Choroid plexus epithelial cell (primary cell): ENCODE measurements around the gene DCAF5.

Experiments used
- DNase-seq: peaks from one replicate; pipeline ENCODE4 v3.0.0-alpha.2; 2010; ENCODE audit warnings: low read depth
- H3K4me3 ChIP-seq: 2 replicates; pipeline ENCODE4 v1.5.1; 2011; ENCODE audit warnings: low read depth, mild to moderate bottlenecking, control low read depth, low read length, moderate library complexity
- CTCF ChIP-seq: conservative IDR thresholded peaks from 2 replicates; pipeline ENCODE4 v1.5.1; 2011; ENCODE audit warnings: low read depth, mild to moderate bottlenecking, control low read depth, inconsistent platforms, low read length, moderate library complexity

The DCAF5 gene

DNA sequence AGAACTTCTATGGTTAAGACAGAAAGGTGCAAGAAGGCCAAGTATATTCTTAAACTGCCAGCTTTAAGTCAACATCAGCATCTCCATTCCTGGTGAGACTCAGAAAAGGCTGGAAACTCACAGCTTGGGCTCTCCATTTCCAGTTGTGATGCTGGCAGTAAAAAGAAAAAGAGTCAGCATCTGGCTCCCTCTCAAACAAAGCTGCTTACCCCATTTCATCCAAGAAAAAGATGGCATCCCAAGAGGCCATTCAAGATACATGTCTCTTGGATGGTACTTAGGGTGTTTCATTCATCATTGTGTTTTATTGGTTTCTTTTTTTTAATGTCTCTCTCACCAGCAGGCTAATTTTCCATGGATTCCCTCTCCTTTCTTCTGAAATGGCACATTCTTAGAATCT lies 61.9 kb downstream of the DCAF5 start:
- DNase-seq, result no peak

DNA sequence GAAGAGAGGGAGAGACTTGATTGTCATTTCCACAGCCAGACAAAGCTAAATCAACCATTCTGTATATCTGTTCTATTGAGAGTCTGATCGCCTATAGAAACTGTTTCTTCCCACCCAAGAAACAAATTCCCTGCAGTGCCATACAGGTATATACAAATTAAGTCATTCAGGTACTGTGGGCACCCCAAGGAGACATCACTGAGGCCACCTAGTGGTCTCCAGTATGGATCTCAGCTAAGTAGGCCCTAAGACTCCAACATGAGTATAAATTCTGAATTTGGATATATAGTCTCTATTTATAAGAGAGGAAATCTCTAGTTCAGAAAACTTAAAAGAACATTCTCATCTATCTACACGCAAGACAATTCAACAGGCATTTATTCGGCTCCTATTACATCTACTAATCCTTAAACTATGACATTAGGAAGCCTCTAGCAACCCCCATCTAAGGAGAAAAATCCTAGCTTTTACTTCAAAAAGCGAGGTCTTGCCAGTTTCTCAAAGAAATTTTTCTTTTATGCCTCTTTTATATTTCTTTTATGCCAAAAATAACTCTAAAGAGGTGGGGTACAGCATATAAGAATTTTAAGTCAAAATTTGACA lies 62.6 kb downstream of the DCAF5 start:
- peak; percentile 84 for TF ChIP-seq CTCF
- no peak overlapping the region for H3K4me3 ChIP-seq
- peak; percentile 68 for DNase-seq

More for the DNA sequence above, 61.9 kb downstream of the DCAF5 start:
- no peak overlapping the region for H3K4me3 ChIP-seq
- TF ChIP-seq CTCF, result no peak

DNA sequence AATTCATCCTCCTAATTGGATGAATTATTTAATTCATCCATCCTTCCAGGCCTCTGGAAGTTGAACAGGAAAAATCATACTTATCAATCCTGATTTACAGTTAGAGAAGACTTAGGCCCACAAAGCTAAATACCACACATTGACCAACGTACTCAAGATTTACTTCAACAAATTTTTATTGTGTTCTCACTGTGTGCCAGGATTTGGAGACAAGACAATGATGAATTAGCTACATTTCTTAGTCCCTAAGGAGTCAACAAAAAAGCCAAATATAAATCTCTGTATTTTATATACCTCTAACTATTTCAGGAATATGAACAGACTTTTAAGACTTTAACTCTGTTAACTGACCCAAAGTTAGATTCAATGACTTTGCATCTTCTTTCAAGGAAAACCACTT lies 63.9 kb downstream of the DCAF5 start:
- H3K4me3 ChIP-seq, result no peak overlapping the region
- no peak for DNase-seq
- TF ChIP-seq CTCF, result no peak

DNA sequence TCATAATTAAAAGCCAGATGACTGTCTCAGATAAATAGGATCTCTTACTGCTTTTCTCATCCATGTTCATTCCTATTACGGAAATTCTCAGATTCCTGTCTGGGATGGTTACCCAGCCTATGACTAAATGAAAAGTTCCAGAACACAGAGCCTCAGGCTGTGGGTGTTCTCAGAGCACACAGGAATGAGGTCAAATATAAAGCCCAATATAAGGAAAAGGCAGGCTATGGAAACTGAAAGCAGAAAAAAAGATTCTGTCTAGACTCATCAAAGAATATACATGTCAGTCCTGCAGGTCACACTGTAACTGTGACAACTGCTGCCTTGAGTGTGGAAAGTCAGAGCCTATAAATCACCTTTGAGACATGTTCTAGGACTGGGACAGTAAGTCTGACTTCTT lies 64.3 kb downstream of the DCAF5 start:
- DNase-seq, result peak; percentile 49
- TF ChIP-seq CTCF, result no peak
- no peak overlapping the region for H3K4me3 ChIP-seq

- DNase-seq, result peak; percentile 57
- no peak for TF ChIP-seq CTCF
- no peak overlapping the region for H3K4me3 ChIP-seq
Observed at GRCh38 chr14:69087061-69087461, 65.9 kb downstream of the DCAF5 start.

GRCh38 chr14:69086537-69086936 lies 66.4 kb downstream of the DCAF5 start:
- DNase-seq, result no peak
- TF ChIP-seq CTCF, result no peak
- no peak overlapping the region for H3K4me3 ChIP-seq

GRCh38 chr14:69084023-69084422 lies 68.9 kb downstream of the DCAF5 start:
- no peak for TF ChIP-seq CTCF
- no peak for DNase-seq
- H3K4me3 ChIP-seq, result no peak overlapping the region
